ENCODE results near the gene TMEM39A.

DNA sequence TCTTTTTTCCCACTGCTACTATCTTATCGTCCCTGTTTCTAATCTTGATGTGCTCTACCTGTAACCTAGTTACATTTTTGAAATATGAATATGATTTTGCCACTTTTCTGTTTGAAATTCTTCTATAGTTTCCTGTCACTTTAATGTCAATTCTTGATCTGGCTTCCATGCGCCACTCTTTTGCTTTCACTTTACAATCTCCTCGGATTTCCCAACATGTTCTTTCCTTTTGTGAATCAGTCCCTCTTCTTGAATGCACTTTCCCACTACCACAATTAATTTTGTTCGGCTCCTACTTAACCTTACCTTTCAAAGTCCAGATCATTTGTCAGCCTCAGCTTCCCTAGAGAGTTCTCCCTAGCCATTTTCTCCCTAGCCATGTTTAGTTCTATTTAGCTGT lies 43.2 kb upstream of the TMEM39A start:
- TF ChIP-seq, protein P1, sequence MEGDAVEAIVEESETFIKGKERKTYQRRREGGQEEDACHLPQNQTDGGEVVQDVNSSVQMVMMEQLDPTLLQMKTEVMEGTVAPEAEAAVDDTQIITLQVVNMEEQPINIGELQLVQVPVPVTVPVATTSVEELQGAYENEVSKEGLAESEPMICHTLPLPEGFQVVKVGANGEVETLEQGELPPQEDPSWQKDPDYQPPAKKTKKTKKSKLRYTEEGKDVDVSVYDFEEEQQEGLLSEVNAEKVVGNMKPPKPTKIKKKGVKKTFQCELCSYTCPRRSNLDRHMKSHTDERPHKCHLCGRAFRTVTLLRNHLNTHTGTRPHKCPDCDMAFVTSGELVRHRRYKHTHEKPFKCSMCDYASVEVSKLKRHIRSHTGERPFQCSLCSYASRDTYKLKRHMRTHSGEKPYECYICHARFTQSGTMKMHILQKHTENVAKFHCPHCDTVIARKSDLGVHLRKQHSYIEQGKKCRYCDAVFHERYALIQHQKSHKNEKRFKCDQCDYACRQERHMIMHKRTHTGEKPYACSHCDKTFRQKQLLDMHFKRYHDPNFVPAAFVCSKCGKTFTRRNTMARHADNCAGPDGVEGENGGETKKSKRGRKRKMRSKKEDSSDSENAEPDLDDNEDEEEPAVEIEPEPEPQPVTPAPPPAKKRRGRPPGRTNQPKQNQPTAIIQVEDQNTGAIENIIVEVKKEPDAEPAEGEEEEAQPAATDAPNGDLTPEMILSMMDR (IDR thresholded peaks at IDR 0.05) = no peak
- no peak for TF ChIP-seq EZH2 (IDR thresholded peaks at IDR 0.05; ENCODE audit: borderline replicate concordance, insufficient read depth, low read depth, low read length, poor library complexity, severe bottlenecking)
